GM18907 (cell line): ENCODE data around the gene SLC9A8.
A peak's percentile ranks its signal among the peaks of the same experiment; 100 is the strongest.

Experiments used
- ATAC-seq: cut with Tn5 transposase; IDR thresholded peaks from one replicate; pipeline ENCODE4 v1.9.1; 2021; ENCODE audit warnings: mild to moderate bottlenecking, moderate library complexity; ENCODE audit not compliant: unreplicated experiment

The SLC9A8 gene

GRCh38 chr20:49786196-49786595 is 26.4 kb upstream of the SLC9A8 start:
- ATAC-seq, result peak; percentile 20

GRCh38 chr20:49786668-49787370 is 25.8 kb upstream of the SLC9A8 start:
- ATAC-seq, result no peak

- ATAC-seq, result no peak
These were observed 25.0 kb upstream of the SLC9A8 start for GRCh38 chr20:49787371-49788357.

GRCh38 chr20:49790077-49790798 is 22.4 kb upstream of the SLC9A8 start:
- no peak for ATAC-seq

GRCh38 chr20:49791165-49791564 is 21.5 kb upstream of the SLC9A8 start:
- ATAC-seq, result no peak

- no peak for ATAC-seq
These were observed 20.6 kb upstream of the SLC9A8 start for GRCh38 chr20:49792006-49792405.

- no peak for ATAC-seq
These were observed 20.0 kb upstream of the SLC9A8 start for GRCh38 chr20:49792611-49793010.

GRCh38 chr20:49794336-49795134 is 18.1 kb upstream of the SLC9A8 start:
- no peak for ATAC-seq

- ATAC-seq, result no peak
These were observed 17.5 kb upstream of the SLC9A8 start for GRCh38 chr20:49795135-49795424.

- ATAC-seq, result no peak
These were observed 15.9 kb upstream of the SLC9A8 start for GRCh38 chr20:49796600-49797343.

GRCh38 chr20:49797344-49797615 is 15.3 kb upstream of the SLC9A8 start:
- ATAC-seq, result no peak

- ATAC-seq, result no peak
These were observed 13.9 kb upstream of the SLC9A8 start for GRCh38 chr20:49798718-49799117.

GRCh38 chr20:49799698-49800097 is 12.9 kb upstream of the SLC9A8 start:
- ATAC-seq, result no peak

GRCh38 chr20:49803418-49803817 is 9.2 kb upstream of the SLC9A8 start:
- no peak for ATAC-seq

- no peak for ATAC-seq
These were observed 8.3 kb upstream of the SLC9A8 start for GRCh38 chr20:49804364-49804763.

- ATAC-seq, result peak; percentile 35
These were observed 7.3 kb upstream of the SLC9A8 start for GRCh38 chr20:49805224-49805876.

GRCh38 chr20:49808753-49809152 is 3.9 kb upstream of the SLC9A8 start:
- no peak for ATAC-seq

- ATAC-seq, result no peak
These were observed 2.7 kb upstream of the SLC9A8 start for GRCh38 chr20:49809803-49810359.

GRCh38 chr20:49810491-49811190 is 2.0 kb upstream of the SLC9A8 start:
- ATAC-seq, result no peak
